ENCODE results near the gene TRMT11. TPM values are rescaled to one million over a fixed set of nuclear protein-coding genes. Genes with fewer than 3 reads are reported as not detected.

Gene TRMT11
- total and polyA plus RNA-seq, 2 of the 13 experiments (the other 11 are each of a cell fraction or from before 2014, with no cell fraction given) = 42.2 to 81.9 TPM

DNA sequence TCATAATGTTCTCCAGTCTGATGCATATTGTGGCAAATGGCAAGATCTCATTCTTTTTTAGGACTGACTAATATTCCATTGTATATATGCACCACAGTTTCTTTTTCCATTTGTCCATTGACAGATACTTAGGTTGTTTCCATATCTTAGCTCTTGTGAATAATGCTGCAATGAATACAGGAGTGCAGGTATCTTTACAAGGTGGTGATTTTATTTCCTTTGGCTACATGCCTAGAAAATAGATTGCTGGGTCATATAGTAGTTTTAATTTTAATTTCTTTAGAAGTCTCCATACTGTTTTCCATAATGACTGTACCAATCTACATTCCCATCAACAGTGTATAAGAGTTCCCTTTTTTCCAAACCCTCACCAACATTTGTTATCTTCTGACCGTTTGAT, 97.5 kb downstream of the TRMT11 start:
- 97% methylated on average over 1 of the region's 1 CpG for WGBS (ENCODE audit: low lambda C conversion rate)
- ChIA-PET POLR2A (no interaction called here), CTCF (ENCODE audit: low intra/inter-chr PET ratio, low total read pairs) (no interaction called here)
- intact Hi-C loops (cut with micrococcal nuclease; ENCODE audit: unreplicated experiment) = no loop called here
- peaks cover 9% of the 10 kb centered on the region for H3K9me3 ChIP-seq (ENCODE audit: low read length)
- ATAC-seq (no peak), FAIRE-seq (no peak), DNase-seq (ENCODE audit: low spot score) (no peak)
- TF ChIP-seq ZNF24 (IDR thresholded peaks at IDR 0.05) = no peak
- no peak for TF ChIP-seq ZNF629 (CRISPR knock-in tag; conservative IDR thresholded peaks at IDR 0.05)
- TF ChIP-seq MAFF (IDR thresholded peaks at IDR 0.05; ENCODE audit: low read depth, low read length) = no peak
- TF ChIP-seq, protein P1, sequence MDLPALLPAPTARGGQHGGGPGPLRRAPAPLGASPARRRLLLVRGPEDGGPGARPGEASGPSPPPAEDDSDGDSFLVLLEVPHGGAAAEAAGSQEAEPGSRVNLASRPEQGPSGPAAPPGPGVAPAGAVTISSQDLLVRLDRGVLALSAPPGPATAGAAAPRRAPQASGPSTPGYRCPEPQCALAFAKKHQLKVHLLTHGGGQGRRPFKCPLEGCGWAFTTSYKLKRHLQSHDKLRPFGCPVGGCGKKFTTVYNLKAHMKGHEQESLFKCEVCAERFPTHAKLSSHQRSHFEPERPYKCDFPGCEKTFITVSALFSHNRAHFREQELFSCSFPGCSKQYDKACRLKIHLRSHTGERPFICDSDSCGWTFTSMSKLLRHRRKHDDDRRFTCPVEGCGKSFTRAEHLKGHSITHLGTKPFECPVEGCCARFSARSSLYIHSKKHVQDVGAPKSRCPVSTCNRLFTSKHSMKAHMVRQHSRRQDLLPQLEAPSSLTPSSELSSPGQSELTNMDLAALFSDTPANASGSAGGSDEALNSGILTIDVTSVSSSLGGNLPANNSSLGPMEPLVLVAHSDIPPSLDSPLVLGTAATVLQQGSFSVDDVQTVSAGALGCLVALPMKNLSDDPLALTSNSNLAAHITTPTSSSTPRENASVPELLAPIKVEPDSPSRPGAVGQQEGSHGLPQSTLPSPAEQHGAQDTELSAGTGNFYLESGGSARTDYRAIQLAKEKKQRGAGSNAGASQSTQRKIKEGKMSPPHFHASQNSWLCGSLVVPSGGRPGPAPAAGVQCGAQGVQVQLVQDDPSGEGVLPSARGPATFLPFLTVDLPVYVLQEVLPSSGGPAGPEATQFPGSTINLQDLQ (CRISPR knock-in tag; IDR thresholded peaks at IDR 0.05) = no peak
- no peak for TF ChIP-seq PHF21A (CRISPR knock-in tag; IDR thresholded peaks at IDR 0.05)
- TF ChIP-seq MED8 (CRISPR knock-in tag; IDR thresholded peaks at IDR 0.05; ENCODE audit: insufficient replicate concordance) = no peak
- TF ChIP-seq KLF15 (CRISPR knock-in tag; IDR thresholded peaks at IDR 0.05; ENCODE audit: borderline replicate concordance) = no peak
- TF ChIP-seq ZFAT (CRISPR knock-in tag; conservative IDR thresholded peaks at IDR 0.05) = no peak
- no peak for TF ChIP-seq SAFB2 (CRISPR knock-in tag; IDR thresholded peaks at IDR 0.05; ENCODE audit: borderline replicate concordance, low read depth)
- no peak for TF ChIP-seq ZMYM3 (CRISPR knock-in tag; IDR thresholded peaks at IDR 0.05)
- TF ChIP-seq GATAD1 (CRISPR knock-in tag; IDR thresholded peaks at IDR 0.05) = no peak
- no peak for TF ChIP-seq NFIB (CRISPR knock-in tag; IDR thresholded peaks at IDR 0.05; ENCODE audit: borderline replicate concordance)
- BruUV-seq (replicated peaks) = no TSS peak
- no peak overlapping the region for H3K4me3 ChIP-seq (replicated peaks in 1 of 3; ENCODE audit: insufficient read depth in 1 of 3, low read depth in 2 of 3, low read length in 3 of 3)
- no peaks in the 10 kb centered on the region for H4K20me1 ChIP-seq (ENCODE audit: insufficient read depth, low read length)
- no peaks in the 10 kb centered on the region for H3K27me3 ChIP-seq (ENCODE audit: control insufficient read depth in 1 of 2, insufficient read depth in 2 of 2, low read length in 2 of 2)
- H3K36me3 ChIP-seq (replicated peaks in 1 of 2; ENCODE audit: control insufficient read depth in 1 of 2, insufficient read depth in 2 of 2, low read length in 2 of 2) = peaks cover 0 to 2% of the 10 kb centered on the region in 2 experiments; a peak in 4 of 5 replicates
- no peak overlapping the region for H3K27ac ChIP-seq (ENCODE audit: extremely low read length, insufficient read depth, low read length)
- no peaks in the 10 kb centered on the region for H3K79me2 ChIP-seq (ENCODE audit: insufficient read depth, low read length)
- in situ Hi-C loops (cut with HindIII; ENCODE audit: extremely low pct_ligation_motif_present, low pct_unique_long_range_greater_than_20kb) = no loop called here
- H3K9ac ChIP-seq (ENCODE audit: insufficient read depth, low read depth, low read length) = no peak overlapping the region
- H3K4me1 ChIP-seq (ENCODE audit: insufficient read depth, low read length) = no peaks in the 10 kb centered on the region
- H2AFZ ChIP-seq (ENCODE audit: low read length) = no peak overlapping the region
- H3K4me2 ChIP-seq (ENCODE audit: low read depth, low read length) = no peak overlapping the region

All from HepG2 (cell line).